HG02759 (cell line): ENCODE results near the gene CAB39L.

Source experiments
- ATAC-seq: cut with Tn5 transposase; IDR thresholded peaks from one replicate; pipeline ENCODE4 v1.9.1; 2021; ENCODE audit warnings: mild to moderate bottlenecking, moderate library complexity; ENCODE audit not compliant: unreplicated experiment

The CAB39L gene

DNA sequence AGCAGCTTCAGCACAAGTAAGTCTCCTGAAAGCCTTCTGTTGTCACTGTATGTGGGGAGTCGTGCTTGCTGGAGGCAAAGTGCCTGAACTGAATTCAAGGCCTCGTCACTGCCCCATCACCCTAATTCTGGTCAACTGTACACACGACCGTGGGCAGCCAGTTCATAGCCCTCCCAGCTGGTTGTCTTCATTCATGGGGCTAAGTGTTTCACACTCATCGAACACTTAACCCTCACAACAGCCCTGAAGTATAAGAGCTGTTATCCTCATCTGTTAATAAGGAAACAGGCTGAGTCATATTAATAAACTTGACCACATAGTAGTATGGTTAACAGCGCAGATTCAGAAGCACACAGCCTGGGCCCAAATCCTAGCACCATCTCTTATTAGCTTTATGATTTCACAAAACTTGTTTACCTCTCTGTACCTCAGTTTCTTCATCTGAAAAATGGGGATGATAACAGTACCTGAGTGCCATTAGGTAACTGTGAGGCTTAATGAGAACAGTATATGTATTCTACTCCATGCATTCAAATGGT is 129.5 kb downstream of the CAB39L start:
- ATAC-seq = no peak

DNA sequence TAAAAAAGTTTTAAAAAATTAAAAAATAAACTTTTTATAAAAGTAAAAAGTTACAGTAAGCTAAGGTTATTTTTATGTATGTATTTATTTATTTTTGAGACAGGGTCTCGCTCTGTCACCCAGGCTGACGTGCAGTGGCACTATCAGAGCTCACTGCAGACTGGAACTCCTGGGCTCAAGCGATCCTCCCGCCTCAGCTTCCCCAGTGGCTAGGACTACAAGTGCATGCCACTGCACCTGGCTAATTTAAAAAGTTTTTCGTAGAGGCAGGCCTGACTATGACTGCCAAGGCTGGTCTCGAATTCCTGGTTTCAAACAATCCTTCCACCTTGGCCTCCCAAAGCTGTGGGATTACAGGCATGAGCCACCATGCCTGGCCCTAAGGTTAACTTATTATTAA is 132.0 kb downstream of the CAB39L start:
- ATAC-seq = no peak

DNA sequence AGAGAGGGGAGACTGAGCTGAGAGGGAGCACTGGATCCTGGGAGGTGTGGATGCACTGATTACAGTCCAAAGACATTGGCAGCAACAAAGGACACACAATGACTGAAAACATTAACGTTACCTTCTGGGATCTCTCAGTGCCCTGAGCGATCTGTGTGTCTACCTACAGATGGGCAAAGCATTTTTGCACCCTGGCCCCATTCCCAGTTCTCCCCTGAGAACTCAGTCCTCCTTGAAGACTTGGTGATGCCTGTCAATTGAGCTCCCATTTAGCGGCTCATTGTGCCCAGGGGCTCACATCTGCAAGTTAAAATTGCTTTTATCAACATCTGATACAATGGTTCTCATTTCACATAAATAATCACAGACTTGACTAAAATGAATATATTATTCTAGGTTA is 133.6 kb downstream of the CAB39L start:
- ATAC-seq = no peak

DNA sequence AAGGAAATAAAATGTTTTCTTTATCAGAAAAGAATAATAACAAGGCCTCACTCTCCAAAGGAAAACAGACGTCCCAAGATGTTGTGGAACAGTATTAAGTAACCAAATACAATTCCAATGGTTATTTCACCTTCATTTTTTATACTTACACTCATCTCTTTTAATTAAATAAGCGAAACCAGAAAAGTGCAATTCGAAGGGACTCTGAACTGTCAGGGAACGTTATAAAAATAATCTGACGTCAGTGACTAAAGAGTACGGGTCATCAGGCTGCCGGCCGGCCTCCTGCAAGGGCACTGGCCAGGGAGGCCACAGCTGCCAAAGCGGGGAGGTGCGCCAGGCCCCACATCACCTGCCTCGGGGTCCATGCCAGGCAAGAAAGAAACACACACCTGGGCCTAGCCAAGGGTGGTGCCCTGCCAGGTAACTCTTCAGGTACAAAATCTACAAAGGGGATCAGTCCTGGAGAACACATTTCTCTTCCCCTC is 134.9 kb downstream of the CAB39L start:
- no peak for ATAC-seq

DNA sequence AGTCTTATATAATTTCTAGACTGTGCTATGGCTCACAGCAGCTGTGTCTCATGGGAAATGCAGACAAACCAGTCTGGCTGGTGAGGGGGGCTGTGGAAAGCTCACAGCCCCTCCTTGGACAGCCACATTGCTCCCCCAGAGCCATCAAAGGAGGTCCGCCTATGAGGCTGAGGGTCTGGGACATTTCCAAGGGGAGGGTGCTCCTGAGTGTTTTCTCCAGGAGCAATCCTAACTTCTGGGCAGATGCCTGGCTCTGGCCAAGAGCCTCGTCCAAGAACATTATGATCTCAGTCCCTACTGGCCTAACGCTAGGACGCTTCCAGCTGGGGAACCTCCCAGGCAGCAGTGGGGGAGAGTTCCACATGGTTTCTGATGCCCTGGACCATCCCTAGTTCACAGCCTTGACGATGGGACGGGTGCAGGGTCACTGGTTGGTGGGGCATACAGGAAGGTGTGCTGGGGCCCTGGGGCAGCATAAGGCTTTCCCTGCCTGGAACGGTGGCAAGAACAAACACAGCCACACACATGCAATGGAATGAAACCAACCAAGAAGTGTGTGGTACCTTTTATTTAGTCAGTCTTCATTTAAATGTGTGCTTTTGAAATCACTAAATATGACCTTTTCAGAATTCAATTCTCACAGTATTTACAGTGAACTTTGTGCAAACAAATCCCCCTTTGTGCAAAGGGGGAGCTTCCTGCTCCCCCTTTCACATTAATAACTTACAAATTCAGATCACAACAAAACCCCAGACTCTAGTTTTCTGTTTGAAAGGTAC is 135.6 kb downstream of the CAB39L start:
- ATAC-seq = no peak

DNA sequence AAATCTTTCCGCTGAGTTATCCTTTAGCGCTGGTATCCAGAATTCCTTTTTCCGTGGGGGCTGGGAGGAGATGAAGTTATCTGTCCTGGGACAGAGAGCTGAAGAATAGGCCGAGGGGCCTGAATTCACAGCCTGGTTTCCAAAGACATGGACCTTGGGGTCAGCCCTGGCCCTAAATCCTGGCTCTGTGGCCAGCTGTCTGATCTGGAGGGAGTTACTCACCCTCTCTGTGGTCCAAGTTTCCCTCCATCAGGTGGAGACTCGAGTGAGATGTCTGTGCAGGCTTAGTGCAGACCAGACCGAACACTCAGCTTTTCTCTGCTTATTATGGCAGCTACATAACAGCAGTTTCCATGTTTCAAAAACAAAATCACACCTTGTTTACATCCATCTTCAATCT is 136.5 kb downstream of the CAB39L start:
- no peak for ATAC-seq

DNA sequence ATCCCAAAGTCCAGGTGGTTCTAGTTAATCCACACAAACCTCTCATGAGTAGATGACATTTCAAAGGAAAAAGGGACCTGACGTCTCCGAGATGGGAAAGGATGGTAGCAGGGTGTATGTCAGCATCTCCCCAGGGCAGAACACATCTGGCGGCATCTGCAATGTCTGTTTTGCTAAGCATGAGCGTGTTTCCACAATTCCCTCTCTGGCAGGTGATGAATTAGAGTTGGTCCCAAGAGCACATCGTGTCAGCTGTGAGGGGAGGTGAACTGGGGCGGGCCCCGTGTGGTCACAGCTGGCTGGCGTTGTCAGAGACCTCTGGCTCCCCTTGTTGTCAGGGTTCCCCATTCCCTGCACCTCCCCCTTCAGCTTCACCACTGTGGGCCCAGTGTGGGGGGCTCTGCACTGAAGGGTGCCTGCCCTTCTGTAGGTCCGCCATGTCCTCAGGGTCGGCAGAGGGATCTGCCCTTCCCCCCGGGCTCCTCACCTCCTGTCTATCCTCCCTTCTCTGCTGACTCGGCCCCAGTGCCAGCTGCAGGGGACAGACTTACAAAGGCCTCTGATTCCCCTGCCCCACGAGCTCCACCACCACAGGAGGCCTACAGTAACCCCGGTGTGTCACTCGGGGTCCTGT is 138.0 kb downstream of the CAB39L start:
- no peak for ATAC-seq

DNA sequence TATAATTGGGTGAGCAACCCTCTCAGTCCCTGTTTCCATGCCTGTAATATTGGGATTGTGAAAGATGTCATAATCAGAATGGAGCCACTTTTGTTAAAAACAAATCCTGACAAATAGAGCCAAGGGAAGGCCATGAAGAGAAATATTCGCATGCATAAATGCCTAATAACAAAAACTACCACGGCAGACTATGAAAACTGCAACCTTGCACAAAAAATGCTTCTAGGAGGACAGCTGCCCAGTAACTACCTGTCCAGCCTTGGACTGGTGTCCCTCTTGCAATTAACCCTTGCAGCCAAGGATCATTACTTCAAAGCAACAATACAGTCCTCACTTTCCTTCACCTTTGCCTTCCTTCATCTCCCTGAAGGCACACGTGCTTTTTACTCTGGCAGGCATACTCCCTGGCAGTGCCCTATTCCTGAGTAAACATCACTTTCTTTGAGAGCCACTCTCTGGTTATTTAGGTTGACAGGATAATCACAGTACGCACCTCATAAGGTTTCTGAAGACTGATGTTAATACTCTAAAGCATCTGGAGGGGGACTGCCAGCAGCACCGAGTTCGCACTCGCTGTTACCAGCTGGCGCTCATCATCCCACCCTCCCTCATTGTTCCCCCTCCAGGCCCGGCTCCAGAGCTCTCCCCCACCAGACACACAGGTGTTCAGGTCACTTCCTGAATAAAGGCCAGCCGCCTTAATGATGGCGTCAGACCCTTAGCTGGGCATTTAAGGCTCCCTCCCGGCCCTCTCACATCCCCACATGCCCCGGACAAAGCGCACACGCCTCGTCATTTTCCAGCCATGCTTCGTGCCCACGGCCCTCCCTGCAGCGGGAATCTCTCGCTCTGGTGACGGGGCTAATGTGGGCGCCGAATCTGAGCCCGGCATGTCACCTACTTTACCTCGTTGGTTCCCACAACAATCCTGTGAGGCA is 138.8 kb downstream of the CAB39L start:
- no peak for ATAC-seq

DNA sequence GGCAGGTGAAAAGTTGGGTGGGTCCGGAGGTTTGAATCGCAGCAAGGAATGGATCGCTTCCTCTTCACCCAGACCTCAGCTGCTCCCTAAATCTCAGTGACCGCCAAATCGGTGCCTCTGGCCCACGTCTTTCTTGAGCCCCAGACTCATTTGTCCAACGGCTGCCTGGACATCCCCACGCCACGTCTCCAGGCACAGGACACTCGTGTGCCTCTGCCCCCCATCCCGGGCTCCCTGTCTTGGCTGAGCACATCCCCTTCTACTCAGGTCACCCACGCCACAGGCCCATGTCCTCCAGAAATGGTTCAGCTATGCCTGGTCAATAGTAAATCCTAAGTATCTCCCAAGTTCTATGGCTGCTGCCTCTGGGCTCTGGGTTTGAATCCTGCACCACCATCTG is 139.5 kb downstream of the CAB39L start:
- ATAC-seq = no peak

DNA sequence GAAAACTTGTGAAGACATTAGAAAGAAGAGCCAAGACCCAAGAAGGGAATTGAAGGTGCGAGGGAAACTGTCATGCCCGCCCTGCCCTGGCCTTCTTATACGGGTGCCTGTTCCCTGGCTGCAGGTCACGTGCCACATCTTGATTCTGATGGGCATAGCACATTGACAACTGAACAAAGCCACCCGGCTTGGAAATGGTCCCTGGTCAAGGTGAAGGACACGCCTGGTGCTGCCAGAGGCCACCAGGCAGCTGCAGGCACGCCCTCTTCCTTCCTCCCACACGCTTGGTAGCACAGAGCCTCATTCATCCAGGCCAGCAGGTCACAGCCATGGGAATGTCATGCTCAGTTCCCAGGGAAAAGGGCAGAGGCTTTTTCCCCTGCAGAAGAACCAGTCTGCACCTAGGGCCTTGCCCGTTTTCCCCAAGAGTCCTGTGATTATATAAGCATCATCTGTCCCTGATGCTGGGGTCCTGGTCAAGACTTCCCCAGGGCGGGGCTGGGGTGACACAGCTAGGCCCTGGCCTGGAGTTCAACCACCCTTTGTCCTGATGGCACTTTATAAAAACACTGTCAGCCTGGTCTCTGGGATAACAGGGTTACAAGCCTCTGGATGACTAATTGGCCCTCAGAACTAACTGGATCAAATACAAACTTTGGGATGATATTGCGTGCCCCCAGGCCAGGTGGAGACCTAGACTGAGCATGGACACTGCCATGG is 140.2 kb downstream of the CAB39L start:
- ATAC-seq = no peak

DNA sequence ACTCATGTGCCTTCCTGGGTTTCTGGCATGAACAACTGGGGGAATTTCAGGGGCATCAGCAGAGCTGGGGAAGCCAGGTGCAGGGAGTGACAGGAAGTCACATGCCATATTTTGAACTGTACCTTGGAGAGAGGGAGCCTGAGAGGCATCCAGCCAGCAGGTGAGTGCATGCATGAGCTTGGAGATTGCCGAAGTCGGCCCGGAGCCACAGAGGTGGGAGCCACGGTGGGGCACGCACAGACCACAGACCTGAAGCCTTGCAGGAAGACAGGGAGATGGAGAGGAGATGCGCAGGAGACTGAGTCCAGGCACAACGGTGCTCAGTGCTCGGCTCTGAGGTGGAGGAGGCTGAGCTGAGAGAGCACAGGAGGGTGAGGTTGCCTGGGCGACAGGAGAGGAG is 141.0 kb downstream of the CAB39L start:
- ATAC-seq = no peak

DNA sequence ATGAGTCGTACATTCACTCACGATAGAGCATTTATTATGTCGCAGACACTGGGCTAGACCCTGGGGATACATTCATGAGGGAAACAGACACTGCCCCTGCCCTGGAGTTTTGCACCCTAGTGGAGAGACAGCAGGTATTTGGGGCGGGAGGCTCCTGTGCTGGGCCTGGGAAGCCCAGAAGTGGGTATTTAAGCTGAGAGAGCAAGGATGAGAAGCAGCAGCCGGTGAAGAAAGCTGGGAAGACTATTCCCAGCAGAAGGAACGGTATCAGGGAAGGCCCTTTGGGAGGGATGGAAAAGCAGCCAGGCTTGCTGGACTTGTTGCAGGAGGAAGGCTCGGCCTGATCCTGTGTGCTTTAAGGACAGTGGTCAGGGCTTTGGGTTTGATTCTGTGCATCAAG is 141.6 kb downstream of the CAB39L start:
- no peak for ATAC-seq

DNA sequence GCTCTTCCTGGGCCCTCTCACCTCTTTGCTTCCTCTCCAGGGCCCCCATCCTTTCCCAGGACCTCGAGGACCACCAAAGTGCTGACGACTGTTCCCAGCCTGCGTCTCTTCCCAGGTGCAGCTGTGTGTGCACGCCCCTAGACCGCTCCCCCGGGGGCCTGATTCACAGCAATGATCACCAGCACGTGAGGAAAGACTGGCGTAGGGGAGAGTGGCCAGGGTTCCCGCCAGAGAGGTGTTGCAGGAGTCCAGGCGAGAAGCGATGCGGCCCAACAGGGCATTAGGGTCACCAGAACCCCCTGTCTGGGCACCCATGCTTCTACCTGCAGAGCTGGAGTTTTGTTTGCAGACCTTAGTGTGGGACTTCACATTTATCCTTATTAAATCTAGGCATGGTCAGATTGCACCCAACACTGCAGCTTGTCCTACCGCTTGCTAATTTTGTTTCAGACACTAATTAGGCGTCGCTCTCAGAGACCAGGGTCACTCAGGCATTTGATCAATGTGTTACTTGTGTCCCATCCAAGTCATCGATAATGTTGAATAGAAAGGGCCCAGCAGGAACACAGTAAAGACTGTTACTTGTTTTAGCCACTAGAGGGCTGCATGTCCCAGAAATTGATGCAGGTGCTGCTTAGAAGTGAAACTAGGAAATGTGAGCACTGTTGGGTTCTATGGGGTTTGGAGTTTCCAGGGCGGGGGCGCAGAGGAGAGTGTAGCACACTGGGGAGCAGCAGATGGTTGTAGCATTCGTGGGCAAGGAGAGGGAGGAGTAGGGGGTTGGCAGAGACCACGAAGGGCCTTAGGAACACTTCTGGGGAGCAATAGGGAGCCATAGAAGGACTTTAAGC is 142.9 kb downstream of the CAB39L start:
- ATAC-seq = peak; percentile 89

DNA sequence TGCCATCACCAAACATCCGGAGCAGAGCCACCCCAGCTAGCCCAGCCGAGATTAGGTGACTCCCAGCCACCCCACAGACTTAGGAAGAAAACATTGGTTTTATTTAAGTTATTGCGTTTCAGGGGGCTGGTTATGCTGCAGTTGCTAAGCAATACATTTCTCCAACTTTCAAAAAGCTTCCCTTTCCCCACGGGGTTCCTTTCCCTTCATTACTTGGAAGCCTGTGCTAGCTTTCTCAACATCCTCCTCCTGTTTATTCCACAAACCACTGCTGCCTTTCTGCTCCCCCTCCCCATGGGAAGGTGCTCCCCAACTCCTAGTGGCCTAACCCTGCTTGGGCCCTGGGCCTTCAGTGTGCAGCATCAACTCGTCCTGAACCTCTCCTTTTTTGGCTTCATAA is 143.6 kb downstream of the CAB39L start:
- ATAC-seq = no peak

DNA sequence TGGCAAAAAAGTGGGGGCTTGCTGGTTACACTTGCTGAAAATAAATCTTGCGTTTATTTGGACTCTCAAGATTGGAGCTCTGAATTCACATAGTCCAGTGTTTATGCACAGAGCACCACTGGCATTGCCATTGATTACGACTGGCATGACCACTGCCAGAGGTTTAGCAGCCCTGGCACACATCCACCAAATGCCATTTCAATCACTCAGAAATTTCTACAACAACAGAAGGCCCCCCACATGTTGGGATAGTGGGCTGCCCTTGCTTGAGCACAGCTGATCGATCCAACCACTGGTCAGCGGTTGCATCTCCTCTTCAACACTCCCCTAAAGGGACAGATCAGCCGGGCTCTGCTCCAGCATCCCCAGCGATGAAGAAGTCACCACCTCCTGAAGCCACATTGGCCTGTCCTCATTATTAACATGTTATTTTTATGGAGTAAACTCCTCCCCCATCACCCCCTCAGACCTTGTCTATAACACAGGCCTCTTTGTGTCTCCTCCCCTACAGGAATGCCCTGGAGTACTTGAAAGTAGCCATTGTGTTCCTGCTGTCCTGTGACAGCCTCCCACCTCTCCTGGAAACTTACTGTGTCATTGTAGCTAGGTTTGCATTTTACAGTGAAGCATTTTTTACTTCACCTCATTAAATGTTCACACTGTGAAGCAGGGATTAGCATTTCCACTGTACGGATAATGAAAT is 144.8 kb downstream of the CAB39L start:
- no peak for ATAC-seq

DNA sequence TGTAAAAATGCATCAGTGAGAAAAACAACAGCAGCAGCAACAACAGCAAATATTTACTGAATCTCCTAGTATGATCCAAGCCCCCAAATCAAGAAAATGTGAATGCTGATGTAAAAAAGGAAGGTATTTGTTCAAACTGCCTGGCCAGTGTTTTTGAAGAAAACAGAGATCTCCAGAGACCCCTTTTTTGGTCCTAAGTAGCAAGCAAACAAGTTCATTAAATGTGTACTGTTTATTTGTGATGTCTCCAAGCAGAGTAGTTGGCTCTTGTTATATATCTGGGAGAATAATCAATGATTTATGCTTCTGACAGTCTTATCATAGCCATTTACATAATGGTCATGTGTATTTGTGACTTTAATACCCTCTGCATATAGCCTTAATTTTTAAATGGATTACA is 145.4 kb downstream of the CAB39L start:
- ATAC-seq = no peak

DNA sequence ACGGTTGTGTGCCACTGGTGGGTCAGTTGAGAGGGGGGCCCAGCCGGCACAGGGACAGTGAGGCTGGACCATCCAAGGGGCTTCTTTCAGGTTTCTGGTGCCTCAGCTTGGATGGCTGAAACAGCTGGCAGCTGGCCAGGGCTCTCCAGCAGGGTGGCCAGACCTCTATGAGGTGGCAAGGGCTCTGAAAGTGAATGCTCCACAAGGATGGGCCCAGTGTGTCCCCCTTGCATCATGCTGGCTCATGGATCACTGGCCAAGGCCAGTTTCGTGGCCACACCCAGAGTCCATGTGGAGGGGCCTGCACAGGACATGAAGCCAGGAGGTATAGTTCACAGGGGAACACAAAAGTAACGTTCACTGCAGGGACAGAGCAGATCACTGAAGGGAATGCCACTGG is 146.5 kb downstream of the CAB39L start:
- ATAC-seq = no peak

DNA sequence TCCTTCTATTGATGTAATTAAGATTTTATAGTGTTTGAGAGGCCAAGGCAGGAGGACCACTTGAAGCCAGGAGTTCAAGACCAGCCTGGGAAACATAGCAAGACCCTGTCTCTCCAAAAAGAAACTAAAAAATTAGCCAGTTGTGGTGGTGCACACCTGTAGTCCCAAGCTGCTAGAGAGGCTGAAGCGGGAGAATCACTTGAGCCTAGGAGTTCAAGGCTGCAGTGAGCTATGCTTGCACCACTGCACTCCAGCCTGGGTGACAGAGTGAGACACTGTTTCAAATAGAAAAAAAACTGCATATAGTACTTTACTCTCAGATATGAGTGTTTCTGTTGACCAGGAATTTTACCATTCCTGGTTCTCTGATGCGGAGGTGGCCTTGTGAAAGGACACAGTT is 147.2 kb downstream of the CAB39L start:
- no peak for ATAC-seq

DNA sequence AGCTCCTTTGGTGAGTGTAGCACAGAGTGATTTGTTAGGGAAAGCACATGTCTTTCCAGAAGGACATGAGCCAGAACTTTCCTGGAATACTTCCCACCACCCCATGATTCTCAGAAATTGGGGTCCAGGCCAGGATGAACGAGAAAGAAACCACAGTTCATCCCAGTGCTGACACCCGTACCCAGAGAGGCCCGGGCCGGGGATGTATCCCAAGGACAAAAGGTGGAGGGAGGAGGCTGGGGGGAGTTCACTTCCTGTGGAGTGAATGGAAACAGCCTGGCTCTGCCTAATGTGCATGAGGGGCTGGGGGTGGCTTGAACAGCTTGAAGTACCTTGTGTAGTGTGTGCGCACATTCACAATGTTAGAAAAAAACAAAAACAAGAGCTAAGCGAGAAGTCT is 148.6 kb downstream of the CAB39L start:
- no peak for ATAC-seq
